Chondrocyte (in vitro differentiated cells): ENCODE data around the gene ZNF793. TPM values are rescaled to one million over a fixed set of nuclear protein-coding genes. Genes with fewer than 3 reads are reported as not detected.

ENCODE experiments used
- DNase-seq: peaks from one replicate; pipeline ENCODE4 v3.0.0; 2021; ENCODE audit warnings: mixed read lengths, low spot score
- H3K27ac Mint-ChIP-seq: one replicate; pipeline ENCODE4 v1.8.0; 2021; ENCODE audit warnings: mild to moderate bottlenecking, moderate library complexity, mixed read lengths; ENCODE audit not compliant: unreplicated experiment
- H3K27me3 Mint-ChIP-seq: 2 replicates; pipeline ENCODE4 v1.8.0; 2021; ENCODE audit warnings: low read depth, mixed read lengths
- H3K36me3 Mint-ChIP-seq: 2 replicates; pipeline ENCODE4 v1.8.0; 2021; ENCODE audit warnings: low read depth, mixed read lengths
- H3K4me1 Mint-ChIP-seq: 2 replicates; pipeline ENCODE4 v1.8.0; 2021; ENCODE audit warnings: low read depth, mild to moderate bottlenecking, mixed read lengths
- H3K4me3 Mint-ChIP-seq: one replicate; pipeline ENCODE4 v1.8.0; 2021; ENCODE audit warnings: mild to moderate bottlenecking, moderate library complexity, mixed read lengths; ENCODE audit not compliant: unreplicated experiment
- H3K9me3 Mint-ChIP-seq: 2 replicates; pipeline ENCODE4 v1.8.0; 2021; ENCODE audit warnings: low read depth, mixed read lengths
- CTCF ChIP-seq: fragments of 200-600 bp; sonication (generic); IDR thresholded peaks from 2 replicates; pipeline ENCODE4 v1.5.0; 2021; ENCODE audit warnings: antibody characterized with exemption, mild to moderate bottlenecking, moderate library complexity
- total RNA-seq: library from RNA; stranded (reverse); gene quantifications from 3 replicates; pipeline ENCODE4 v1.2.1, GENCODE V29; 2021

The ZNF793 gene
- total RNA-seq, 1 donor from 2014 or later = 8.5 TPM

- H3K4me3 Mint-ChIP-seq = no peak overlapping the region
- no peak for TF ChIP-seq CTCF
- no peak for DNase-seq
- no peak overlapping the region for H3K27ac Mint-ChIP-seq
- H3K4me1 Mint-ChIP-seq = no peaks in the 10 kb centered on the region
- H3K27me3 Mint-ChIP-seq = no peaks in the 10 kb centered on the region
- H3K36me3 Mint-ChIP-seq = peaks cover 81% of the 10 kb centered on the region
- H3K9me3 Mint-ChIP-seq = peaks cover 78% of the 10 kb centered on the region
These were observed 58.6 kb downstream of the ZNF793 start for GRCh38 chr19:37565370-37565669.

DNA sequence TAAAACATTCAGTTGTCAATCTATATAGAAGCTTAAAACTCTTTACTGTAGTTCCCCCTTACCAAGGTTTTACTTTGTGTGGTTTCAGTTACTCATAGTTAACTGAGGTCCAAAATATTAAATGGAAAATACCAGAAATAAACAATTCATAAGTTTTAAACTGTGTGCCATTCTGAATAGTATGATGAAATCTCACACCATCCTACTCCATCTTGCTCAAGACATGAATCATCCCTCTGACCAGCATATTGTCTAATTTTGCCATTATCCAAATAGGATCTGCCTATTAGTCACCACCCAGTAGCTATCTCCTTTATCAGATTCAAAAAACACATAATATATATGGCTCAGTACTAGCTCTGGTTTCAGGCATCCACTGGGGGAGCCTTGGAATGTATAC lies 65.5 kb downstream of the ZNF793 start:
- H3K27ac Mint-ChIP-seq = no peak overlapping the region
- no peak for DNase-seq
- TF ChIP-seq CTCF = no peak
- peaks cover 59% of the 10 kb centered on the region for H3K36me3 Mint-ChIP-seq
- no peaks in the 10 kb centered on the region for H3K27me3 Mint-ChIP-seq
- peaks cover 37% of the 10 kb centered on the region for H3K9me3 Mint-ChIP-seq
- no peak overlapping the region for H3K4me3 Mint-ChIP-seq
- H3K4me1 Mint-ChIP-seq = no peaks in the 10 kb centered on the region

DNA sequence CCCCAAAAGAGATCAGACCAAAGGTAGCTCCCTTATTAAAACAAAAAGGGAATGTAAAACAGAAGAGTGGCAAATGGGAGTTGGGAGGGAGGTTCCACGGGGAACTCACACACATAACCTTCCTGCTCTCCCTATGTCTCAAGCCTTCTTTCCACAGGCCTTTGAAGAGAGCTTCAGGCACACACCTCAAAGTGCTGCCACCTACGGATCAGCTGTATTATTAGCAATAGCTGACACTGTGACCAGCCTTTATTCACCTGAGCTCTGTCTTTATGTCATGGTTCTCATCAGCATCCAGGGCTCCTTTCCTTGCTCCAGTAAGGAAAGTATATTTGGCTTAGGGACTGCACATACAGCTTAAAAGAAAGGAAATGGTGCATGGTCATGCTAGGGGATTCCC lies 76.6 kb downstream of the ZNF793 start:
- no peak for DNase-seq
- no peak overlapping the region for H3K4me3 Mint-ChIP-seq
- no peaks in the 10 kb centered on the region for H3K27me3 Mint-ChIP-seq
- no peak for TF ChIP-seq CTCF
- H3K4me1 Mint-ChIP-seq = no peaks in the 10 kb centered on the region
- H3K27ac Mint-ChIP-seq = no peak overlapping the region
- H3K36me3 Mint-ChIP-seq = peaks cover 55% of the 10 kb centered on the region
- H3K9me3 Mint-ChIP-seq = peaks cover 54% of the 10 kb centered on the region

Other genes starting within 250 kb of the ZNF793 start
- gene ZNF527, start 135.8 kb upstream of the ZNF793 start, total RNA-seq = 5.4 to 7.4 TPM (median 5.8 TPM) in 3 replicates
- gene ZNF569, start 39.5 kb upstream of the ZNF793 start, total RNA-seq = 6.8 to 9.6 TPM (median 7.4 TPM) in 3 replicates
- 6.5 to 7.6 TPM (median 6.8 TPM) in 3 replicates for gene ZNF570, start 37.6 kb upstream of the ZNF793 start, total RNA-seq
- gene ZNF571, start 87.9 kb downstream of the ZNF793 start, total RNA-seq = 4.9 to 5.7 TPM (median 5.2 TPM) in 3 replicates
- gene ZNF540, start 87.9 kb downstream of the ZNF793 start, total RNA-seq = 1.3 to 3.2 TPM (median 1.4 TPM) in 3 replicates
- 10.7 to 18.3 TPM (median 15.1 TPM) in 3 replicates for gene ZFP30, start 148.5 kb downstream of the ZNF793 start, total RNA-seq
- gene ZNF607, start 212.8 kb downstream of the ZNF793 start, total RNA-seq = 5.5 to 9.2 TPM (median 6.8 TPM) in 3 replicates